GM23248 (cell line): ENCODE data around the gene TMEM174. TPM values are rescaled to one million over a fixed set of nuclear protein-coding genes. Genes with fewer than 3 reads are reported as not detected.

Source experiments
- DNase-seq: peaks from one replicate; pipeline ENCODE4 v3.0.0-alpha.2; 2015
- H2AFZ ChIP-seq: fragments of 200-600 bp; sonication (generic); 2 replicates; pipeline ENCODE4 v1.6.1; 2016; ENCODE audit warnings: antibody characterized with exemption
- H3F3A ChIP-seq: fragments of 200-600 bp; sonication (generic); 2 replicates; pipeline ENCODE4 v1.6.1; 2016; ENCODE audit warnings: mild to moderate bottlenecking, antibody characterized with exemption, mixed run types; ENCODE audit not compliant: insufficient read depth
- H3K27ac ChIP-seq: fragments of 200-600 bp; sonication (generic); 2 replicates; pipeline ENCODE4 v1.5.1; 2016; ENCODE audit warnings: mild to moderate bottlenecking
- H3K27me3 ChIP-seq: fragments of 200-600 bp; sonication (generic); replicated peaks from 2 replicates; pipeline ENCODE4 v1.6.1; 2016; ENCODE audit warnings: mild to moderate bottlenecking; ENCODE audit not compliant: insufficient read depth
- H3K36me3 ChIP-seq: fragments of 200-600 bp; sonication (generic); 2 replicates; pipeline ENCODE4 v1.6.1; 2016; ENCODE audit warnings: low read depth, mild to moderate bottlenecking
- H3K4me1 ChIP-seq: fragments of 200-600 bp; sonication (generic); 2 replicates; pipeline ENCODE4 v1.6.1; 2016; ENCODE audit warnings: mild to moderate bottlenecking; ENCODE audit not compliant: insufficient read depth
- H3K4me2 ChIP-seq: fragments of 200-600 bp; sonication (generic); one replicate; pipeline ENCODE4 v1.6.1; 2016; ENCODE audit warnings: mild to moderate bottlenecking; ENCODE audit not compliant: unreplicated experiment
- H3K4me3 ChIP-seq: fragments of 200-600 bp; sonication (generic); 2 replicates; pipeline ENCODE4 v1.5.1; 2016; ENCODE audit warnings: mild to moderate bottlenecking
- H3K79me2 ChIP-seq: fragments of 200-600 bp; sonication (generic); 2 replicates; pipeline ENCODE4 v1.6.1; 2016; ENCODE audit warnings: mild to moderate bottlenecking; ENCODE audit not compliant: insufficient read depth
- H3K9ac ChIP-seq: fragments of 200-600 bp; sonication (generic); 2 replicates; pipeline ENCODE4 v1.6.1; 2016; ENCODE audit warnings: mild to moderate bottlenecking
- H3K9me2 ChIP-seq: fragments of 200-600 bp; sonication (generic); 2 replicates; pipeline ENCODE4 v1.6.1; 2016; ENCODE audit warnings: mixed run types, mild to moderate bottlenecking, moderate library complexity; ENCODE audit not compliant: insufficient read depth
- H3K9me3 ChIP-seq: fragments of 200-600 bp; sonication (generic); one replicate; pipeline ENCODE4 v1.6.1; 2017; ENCODE audit warnings: low read depth
- H4K20me1 ChIP-seq: fragments of 200-600 bp; sonication (generic); 2 replicates; pipeline ENCODE4 v1.6.0; 2016; ENCODE audit not compliant: insufficient read depth
- EZH2 ChIP-seq: fragments of 200-600 bp; sonication (generic); IDR thresholded peaks from 2 replicates; pipeline ENCODE4 v1.6.1; 2018; ENCODE audit warnings: antibody characterized with exemption, mild to moderate bottlenecking; ENCODE audit not compliant: insufficient read depth, poor library complexity, severe bottlenecking
- EZH2phosphoT487 ChIP-seq: fragments of 200-600 bp; sonication (generic); IDR thresholded peaks from 2 replicates; pipeline ENCODE4 v1.6.1; 2018; ENCODE audit warnings: antibody characterized with exemption, moderate library complexity, mild to moderate bottlenecking, low read depth; ENCODE audit not compliant: insufficient read depth
- WGBS, 2 experiments: methylation state at CpG; one replicate each; pipeline ENCODE4 v1.1.6; 2015 to 2017; ENCODE audit warnings: low lambda C conversion rate in 2 of 2, low coverage in 1 of 2; ENCODE audit errors: missing lambda C conversion rate in 2 of 2; 5-methylcytosine and 5-hydroxymethylcytosine counted together
- in situ Hi-C: fragments of 300-500 bp; cut with MboI; formaldehyde crosslinking; loops from 2 replicates; pipeline ENCODE4 v1.15.0; 2020
- polyA plus RNA-seq: library from polyadenylated mRNA; unstranded; fragments of >200 nt; fragmentation: Nextera tagmentation; extraction: Ambion mirVana; gene quantifications from 2 replicates; pipeline ENCODE4 v1.2.1, GENCODE V29; 2016
- total RNA-seq: library from RNA; depleted of rRNA; stranded (reverse); fragments of >200 nt; shearing (Covaris generic); gene quantifications from 2 replicates; pipeline ENCODE4 v1.2.3, GENCODE V29; 2014

Gene TMEM174
- total and polyA plus RNA-seq, 2 experiments from 2014 or later = not detected

- H3K79me2 ChIP-seq = no peaks in the 10 kb centered on the region
Observed at GRCh38 chr5:73135429-73136054, 37.5 kb upstream of the TMEM174 start.

DNA sequence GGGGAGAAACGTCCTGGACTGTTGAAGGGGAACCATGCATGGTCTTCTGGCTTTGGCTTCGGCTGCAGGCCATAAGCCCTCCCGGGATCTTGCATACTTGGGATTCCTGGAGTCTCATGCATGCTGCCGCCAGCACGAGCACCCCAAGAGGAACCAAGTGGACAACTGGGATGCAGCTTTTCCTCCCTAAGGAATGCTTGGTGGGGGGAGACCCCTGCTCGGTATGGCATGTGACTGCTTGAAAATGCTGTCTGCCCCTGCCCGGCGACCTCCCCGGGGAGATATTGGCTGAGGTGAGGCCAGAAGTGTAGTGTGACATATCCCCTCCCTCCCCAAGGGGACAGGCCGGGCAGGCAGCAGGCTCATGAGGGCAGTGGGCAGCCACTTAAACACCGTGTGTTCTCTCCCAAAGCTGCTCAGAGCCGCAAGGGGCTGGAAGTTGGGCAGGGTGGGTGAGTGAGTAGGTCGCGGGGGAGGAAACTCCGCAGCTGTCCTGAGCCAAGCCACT is 36.9 kb upstream of the TMEM174 start:
- Histone ChIP-seq H3K36me3 (no peaks in the 10 kb centered on the region), H3K27ac (no peak overlapping the region), H3K27me3 (no peaks in the 10 kb centered on the region), H3F3A (no peaks in the 10 kb centered on the region), H3K9ac (no peak overlapping the region), H3K4me3 (no peak overlapping the region), H3K9me2 (no peaks in the 10 kb centered on the region), H4K20me1 (no peaks in the 10 kb centered on the region), H2AFZ (no peak overlapping the region), H3K9me3 (no peaks in the 10 kb centered on the region), H3K79me2 (no peaks in the 10 kb centered on the region), H3K4me1 (no peaks in the 10 kb centered on the region), H3K4me2 (no peak overlapping the region)
- DNase-seq = no peak
- in situ Hi-C loops = no loop called here
- TF ChIP-seq EZH2phosphoT487 (no peak), EZH2 (no peak)
- 66 to 76% methylated on average over 14 to 15 of the region's 15 CpGs for WGBS, 2 experiments

More at GRCh38 chr5:73135429-73136054, 37.5 kb upstream of the TMEM174 start:
- 46 to 49% methylated on average over 6 of the region's 6 CpGs for WGBS, 2 experiments
- no peaks in the 10 kb centered on the region for H3K36me3 ChIP-seq
- no peaks in the 10 kb centered on the region for H3K9me2 ChIP-seq
- no peak overlapping the region for H3K27ac ChIP-seq
- in situ Hi-C loops = no loop called here
- H3F3A ChIP-seq = no peaks in the 10 kb centered on the region
- peak; percentile 73 for DNase-seq
- H3K4me2 ChIP-seq = no peak overlapping the region
- H3K27me3 ChIP-seq = no peaks in the 10 kb centered on the region
- H3K9me3 ChIP-seq = no peaks in the 10 kb centered on the region
- TF ChIP-seq EZH2phosphoT487 = no peak
- TF ChIP-seq EZH2 = no peak
- no peaks in the 10 kb centered on the region for H4K20me1 ChIP-seq
- H3K4me1 ChIP-seq = no peaks in the 10 kb centered on the region
- no peak overlapping the region for H2AFZ ChIP-seq
- H3K4me3 ChIP-seq = no peak overlapping the region
- no peak overlapping the region for H3K9ac ChIP-seq

GRCh38 chr5:73137563-73138530 is 35.1 kb upstream of the TMEM174 start:
- WGBS, 2 experiments = 90 to 91% methylated on average over 10 of the region's 10 CpGs

GRCh38 chr5:73139485-73139884 is 33.5 kb upstream of the TMEM174 start:
- H3K27ac ChIP-seq = no peak overlapping the region
- TF ChIP-seq EZH2 (no peak), EZH2phosphoT487 (no peak)
- no peak for DNase-seq
- WGBS, 2 experiments = 57 to 63% methylated on average over 3 of the region's 3 CpGs
- no peaks in the 10 kb centered on the region for H3K9me3 ChIP-seq
- H3K27me3 ChIP-seq = no peaks in the 10 kb centered on the region
- no peak overlapping the region for H2AFZ ChIP-seq
- no peaks in the 10 kb centered on the region for H3K4me1 ChIP-seq
- no peaks in the 10 kb centered on the region for H3F3A ChIP-seq
- in situ Hi-C loops = no loop called here
- H3K9me2 ChIP-seq = no peaks in the 10 kb centered on the region
- H3K79me2 ChIP-seq = no peaks in the 10 kb centered on the region
- no peak overlapping the region for H3K4me2 ChIP-seq
- no peaks in the 10 kb centered on the region for H4K20me1 ChIP-seq
- no peak overlapping the region for H3K9ac ChIP-seq
- H3K36me3 ChIP-seq = no peaks in the 10 kb centered on the region
- no peak overlapping the region for H3K4me3 ChIP-seq

More at GRCh38 chr5:73137563-73138530, 35.1 kb upstream of the TMEM174 start:
- in situ Hi-C loops = no loop called here
- Histone ChIP-seq H3K4me2 (no peak overlapping the region), H3K4me3 (no peak overlapping the region), H3K79me2 (no peaks in the 10 kb centered on the region), H3F3A (no peaks in the 10 kb centered on the region), H3K27me3 (no peaks in the 10 kb centered on the region), H3K27ac (no peak overlapping the region), H2AFZ (no peak overlapping the region), H3K4me1 (no peaks in the 10 kb centered on the region), H4K20me1 (no peaks in the 10 kb centered on the region), H3K9ac (no peak overlapping the region), H3K9me3 (no peaks in the 10 kb centered on the region), H3K9me2 (no peaks in the 10 kb centered on the region), H3K36me3 (no peaks in the 10 kb centered on the region)
- no peak for DNase-seq
- TF ChIP-seq EZH2phosphoT487 = no peak
- TF ChIP-seq EZH2 = no peak
